MM.1S (cell line): ENCODE data around the gene ZNF471.

Experiments
- DNase-seq: peaks from one replicate; pipeline ENCODE4 v3.0.0-alpha.2; 2015
- H2AFZ ChIP-seq: fragments of 300-600 bp; sonication (generic); 2 replicates; pipeline ENCODE4 v1.6.0; 2016; ENCODE audit warnings: antibody characterized with exemption, low read length
- H3F3A ChIP-seq: fragments of 300-600 bp; sonication (generic); 2 replicates; pipeline ENCODE4 v1.6.1; 2016; ENCODE audit warnings: mild to moderate bottlenecking, antibody characterized with exemption, low read length, moderate library complexity, mixed read lengths; ENCODE audit not compliant: insufficient read depth
- H3K27ac ChIP-seq: fragments of 300-600 bp; sonication (generic); 2 replicates; pipeline ENCODE4 v1.5.1; 2016; ENCODE audit warnings: mild to moderate bottlenecking, low read length
- H3K27me3 ChIP-seq: fragments of 300-600 bp; sonication (generic); replicated peaks from 2 replicates; pipeline ENCODE4 v1.6.0; 2016; ENCODE audit warnings: low read length; ENCODE audit not compliant: insufficient read depth
- H3K36me3 ChIP-seq: fragments of 300-600 bp; sonication (generic); replicated peaks from 2 replicates; pipeline ENCODE4 v1.6.1; 2016; ENCODE audit warnings: mild to moderate bottlenecking, low read length, mixed read lengths; ENCODE audit not compliant: insufficient read depth
- H3K4me1 ChIP-seq: fragments of 300-600 bp; sonication (generic); 2 replicates; pipeline ENCODE4 v1.6.1; 2016; ENCODE audit warnings: low read length, mixed read lengths
- H3K4me2 ChIP-seq: fragments of 300-600 bp; sonication (generic); 2 replicates; pipeline ENCODE4 v1.6.0; 2016; ENCODE audit warnings: low read depth, low read length
- H3K4me3 ChIP-seq: fragments of 300-600 bp; sonication (generic); 2 replicates; pipeline ENCODE4 v1.5.1; 2016; ENCODE audit warnings: low read length, mixed read lengths
- H3K79me2 ChIP-seq: fragments of 300-600 bp; sonication (generic); 2 replicates; pipeline ENCODE4 v1.6.1; 2016; ENCODE audit warnings: mixed run types, low read length, mixed read lengths
- H3K9ac ChIP-seq: fragments of 300-600 bp; sonication (generic); 2 replicates; pipeline ENCODE4 v1.6.1; 2016; ENCODE audit warnings: low read length, mixed read lengths
- H3K9me2 ChIP-seq: fragments of 300-600 bp; sonication (generic); replicated peaks from 2 replicates; pipeline ENCODE4 v1.6.1; 2016; ENCODE audit warnings: mild to moderate bottlenecking, low read length, mixed read lengths; ENCODE audit not compliant: insufficient read depth
- H3K9me3 ChIP-seq: fragments of 300-600 bp; sonication (generic); replicated peaks from 2 replicates; pipeline ENCODE4 v1.6.1; 2016; ENCODE audit warnings: mild to moderate bottlenecking, low read length, mixed read lengths; ENCODE audit not compliant: insufficient read depth
- H4K20me1 ChIP-seq: fragments of 300-600 bp; sonication (generic); 2 replicates; pipeline ENCODE4 v1.6.1; 2016; ENCODE audit warnings: mild to moderate bottlenecking, low read length, moderate library complexity, mixed read lengths; ENCODE audit not compliant: insufficient read depth
- CTCF ChIP-seq: fragments of 300-600 bp; sonication (generic); IDR thresholded peaks from 2 replicates; pipeline ENCODE4 v1.5.1; 2016; ENCODE audit warnings: antibody characterized with exemption, low read length, mixed read lengths
- EZH2 ChIP-seq: fragments of 300-600 bp; sonication (generic); optimal IDR thresholded peaks from 2 replicates; pipeline ENCODE3; 2017; ENCODE audit warnings: low read depth, mild to moderate bottlenecking, antibody characterized with exemption, low read length, mixed read lengths
- EZH2phosphoT487 ChIP-seq: fragments of 300-600 bp; sonication (generic); IDR thresholded peaks from 2 replicates; pipeline ENCODE4 v1.6.1; 2018; ENCODE audit warnings: antibody characterized with exemption, low read length

The ZNF471 gene

GRCh38 chr19:56537442-56537841 is 29.8 kb downstream of the ZNF471 start:
- no peak overlapping the region for H3K27ac ChIP-seq

GRCh38 chr19:56538254-56538760 is 30.7 kb downstream of the ZNF471 start:
- no peak for DNase-seq
- Histone ChIP-seq H3K9me3 (no peaks in the 10 kb centered on the region), H3F3A (no peaks in the 10 kb centered on the region), H2AFZ (no peak overlapping the region), H3K9me2 (no peaks in the 10 kb centered on the region), H3K36me3 (no peaks in the 10 kb centered on the region), H4K20me1 (no peaks in the 10 kb centered on the region), H3K27me3 (no peaks in the 10 kb centered on the region), H3K4me1 (no peaks in the 10 kb centered on the region), H3K27ac (no peak overlapping the region), H3K4me2 (no peak overlapping the region), H3K79me2 (no peaks in the 10 kb centered on the region), H3K4me3 (no peak overlapping the region), H3K9ac (no peak overlapping the region)
- TF ChIP-seq EZH2 (no peak), CTCF (no peak)

More at GRCh38 chr19:56537442-56537841, 29.8 kb downstream of the ZNF471 start:
- Histone ChIP-seq H3K4me2 (no peak overlapping the region), H3K36me3 (no peaks in the 10 kb centered on the region), H2AFZ (no peak overlapping the region), H3K79me2 (no peaks in the 10 kb centered on the region), H3K9me3 (no peaks in the 10 kb centered on the region), H4K20me1 (no peaks in the 10 kb centered on the region), H3K4me1 (no peaks in the 10 kb centered on the region), H3K9ac (no peak overlapping the region), H3K27me3 (no peaks in the 10 kb centered on the region), H3K4me3 (no peak overlapping the region), H3K9me2 (no peaks in the 10 kb centered on the region), H3F3A (no peaks in the 10 kb centered on the region)
- no peak for DNase-seq
- no peak for TF ChIP-seq EZH2phosphoT487
- TF ChIP-seq EZH2: no peak
- TF ChIP-seq CTCF: no peak

- Histone ChIP-seq H2AFZ (no peak within 1 kb of the TSS), H3K4me2 (no peak within 1 kb of the TSS), H3K9me2 (no peaks in the 10 kb centered on the region), H3K4me1 (no peaks in the 10 kb centered on the region), H3K9me3 (no peaks in the 10 kb centered on the region), H3K9ac (no peak within 1 kb of the TSS), H4K20me1 (no peaks in the 10 kb centered on the region), H3F3A (no peaks in the 10 kb centered on the region), H3K27ac (no peak within 1 kb of the TSS), H3K36me3 (no peaks in the 10 kb centered on the region), H3K27me3 (no peaks in the 10 kb centered on the region), H3K79me2 (no peaks in the 10 kb centered on the region), H3K4me3 (no peak within 1 kb of the TSS)
- no peak for TF ChIP-seq EZH2
- no peak for TF ChIP-seq CTCF
- TF ChIP-seq EZH2phosphoT487: no peak
- no peak for DNase-seq
Observed at GRCh38 chr19:56538761-56539263, 31.2 kb downstream of the ZNF471 start, which contains the start of gene ZFP28. Gene ZFP28, plus strand, starts transcription at chr19:56538948. Its CDS starts 71 bp downstream, at chr19:56539019.
